NT2/D1 (cell line): Measurements from ENCODE around the gene NPFF.

ENCODE experiments used
- YY1 ChIP-seq: IDR thresholded peaks from 2 replicates; pipeline ENCODE4 v1.6.1; 2011; ENCODE audit not compliant: insufficient read length, insufficient read depth
- ZNF274 ChIP-seq: IDR thresholded peaks from 2 replicates; pipeline ENCODE4 v1.6.1; 2011; ENCODE audit warnings: mild to moderate bottlenecking, low read depth, low read length

DNA sequence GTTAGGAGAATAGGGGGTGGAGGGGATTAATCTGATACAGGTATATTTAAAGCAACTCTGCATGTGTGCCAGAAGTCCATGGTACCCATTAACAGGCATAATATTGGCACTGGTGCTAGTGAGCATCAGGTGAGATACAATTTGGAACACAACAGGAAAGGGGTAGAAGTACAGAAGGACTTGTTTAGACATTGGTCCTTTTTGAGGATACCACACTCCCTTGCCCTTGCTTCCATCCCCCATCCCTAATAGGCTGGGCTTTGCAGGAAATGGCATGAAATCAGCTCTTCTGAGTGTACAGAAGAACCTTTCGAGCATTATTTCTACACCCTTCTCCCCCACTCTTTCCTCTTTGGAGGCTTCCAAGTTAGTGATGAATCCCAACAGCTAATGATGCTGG is 39.0 kb downstream of the NPFF start:
- TF ChIP-seq ZNF274 (no peak), YY1 (no peak)
